ENCODE data around the gene RALGAPA1. TPM values are rescaled to one million over a fixed set of nuclear protein-coding genes. Genes with fewer than 3 reads are reported as not detected.
"Not testable (repeated sequence)": the region's sequence is repeated elsewhere in the genome, so short reads cannot be mapped to it uniquely, and the experiment has no call there.

The RALGAPA1 gene
- total RNA-seq, 1 donor from 2014 or later: 29.0 TPM

GRCh38 chr14:35826218-35826951 lies 17.3 kb upstream of the RALGAPA1 start, which contains the start of gene BRMS1L:
TSS of gene BRMS1L (plus strand) at chr14:35826338. CDS start at chr14:35826517, 179 bp downstream.
- Mint-ChIP-seq H3K4me3 (ENCODE audit: unreplicated experiment) (peak within 1 kb of the TSS; percentile 96), H3K9me3 (ENCODE audit: unreplicated experiment) (no peaks in the 10 kb centered on the region), H3K27me3 (ENCODE audit: unreplicated experiment) (peaks cover 8% of the 10 kb centered on the region), H3K27ac (ENCODE audit: unreplicated experiment) (peak within 1 kb of the TSS; percentile 90), H3K36me3 (ENCODE audit: low read depth, unreplicated experiment) (peaks cover 4% of the 10 kb centered on the region), H3K4me1 (ENCODE audit: unreplicated experiment) (peaks cover 16% of the 10 kb centered on the region)
- no peak for TF ChIP-seq CTCF (IDR thresholded peaks at IDR 0.05; ENCODE audit: unreplicated experiment)
- peak; percentile 96 for DNase-seq (ENCODE audit: low spot score)

- TF ChIP-seq CTCF (IDR thresholded peaks at IDR 0.05; ENCODE audit: unreplicated experiment): no peak
- Mint-ChIP-seq H3K9me3 (ENCODE audit: unreplicated experiment) (no peaks in the 10 kb centered on the region), H3K4me3 (ENCODE audit: unreplicated experiment) (peak overlapping the region; percentile 96), H3K36me3 (ENCODE audit: low read depth, unreplicated experiment) (peaks cover 4% of the 10 kb centered on the region), H3K4me1 (ENCODE audit: unreplicated experiment) (peaks cover 18% of the 10 kb centered on the region), H3K27me3 (ENCODE audit: unreplicated experiment) (peaks cover 8% of the 10 kb centered on the region), H3K27ac (ENCODE audit: unreplicated experiment) (peak overlapping the region; percentile 90)
- no peak for DNase-seq (ENCODE audit: low spot score)
These were observed 16.8 kb upstream of the RALGAPA1 start for GRCh38 chr14:35825968-35826217.

DNA sequence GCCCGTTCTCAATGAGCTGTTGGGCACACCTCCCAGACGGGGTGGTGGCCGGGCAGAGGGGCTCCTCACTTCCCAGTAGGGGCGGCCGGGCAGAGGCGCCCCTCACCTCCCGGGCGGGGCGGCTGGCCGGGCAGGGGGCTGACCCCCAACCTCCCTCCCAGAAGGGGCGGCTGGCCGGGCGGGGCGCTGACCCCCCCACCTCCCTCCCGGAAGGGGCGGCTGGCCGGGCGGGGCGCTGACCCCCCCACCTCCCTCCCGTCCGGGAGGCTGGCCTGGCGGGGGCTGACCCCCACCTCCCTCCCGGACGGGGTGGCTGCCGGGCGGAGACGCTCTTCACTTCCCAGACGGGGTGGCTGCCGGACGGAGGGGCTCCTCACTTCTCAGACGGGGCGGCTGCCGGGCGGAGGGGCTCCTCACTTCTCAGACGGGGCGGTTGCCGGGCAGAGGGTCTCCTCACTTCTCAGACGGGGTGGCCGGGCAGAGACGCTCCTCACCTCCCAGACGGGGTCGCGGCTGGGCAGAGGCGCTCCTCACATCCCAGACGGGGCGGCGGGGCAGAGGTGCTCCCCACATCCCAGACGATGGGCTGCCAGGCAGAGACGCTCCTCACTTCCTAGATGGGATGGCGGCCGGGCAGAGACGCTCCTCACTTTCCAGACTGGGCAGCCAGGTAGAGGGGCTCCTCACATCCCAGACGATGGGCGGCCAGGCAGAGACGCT lies 15.5 kb upstream of the RALGAPA1 start:
- H3K27me3 Mint-ChIP-seq (ENCODE audit: unreplicated experiment); H3K4me3 Mint-ChIP-seq (ENCODE audit: unreplicated experiment); H3K36me3 Mint-ChIP-seq (ENCODE audit: low read depth, unreplicated experiment); H3K9me3 Mint-ChIP-seq (ENCODE audit: unreplicated experiment); H3K27ac Mint-ChIP-seq (ENCODE audit: unreplicated experiment); DNase-seq (ENCODE audit: low spot score): not testable (repeated sequence)
- H3K4me1 Mint-ChIP-seq (ENCODE audit: unreplicated experiment): peaks cover 19% of the 10 kb centered on the region

- no peak for DNase-seq (ENCODE audit: low spot score)
- H3K4me1 Mint-ChIP-seq (ENCODE audit: unreplicated experiment): peaks cover 14% of the 10 kb centered on the region
- H3K4me3 Mint-ChIP-seq (ENCODE audit: unreplicated experiment): no peak overlapping the region
- no peak for TF ChIP-seq CTCF (IDR thresholded peaks at IDR 0.05; ENCODE audit: unreplicated experiment)
- H3K27me3 Mint-ChIP-seq (ENCODE audit: unreplicated experiment): peaks cover 7% of the 10 kb centered on the region
- H3K27ac Mint-ChIP-seq (ENCODE audit: unreplicated experiment): no peak overlapping the region
- peaks cover 4% of the 10 kb centered on the region for H3K36me3 Mint-ChIP-seq (ENCODE audit: low read depth, unreplicated experiment)
- no peaks in the 10 kb centered on the region for H3K9me3 Mint-ChIP-seq (ENCODE audit: unreplicated experiment)
These were observed 13.4 kb upstream of the RALGAPA1 start for GRCh38 chr14:35822501-35822900.

- TF ChIP-seq CTCF (IDR thresholded peaks at IDR 0.05; ENCODE audit: unreplicated experiment): peak; percentile 85
- Mint-ChIP-seq H3K9me3 (ENCODE audit: unreplicated experiment) (no peaks in the 10 kb centered on the region), H3K4me3 (ENCODE audit: unreplicated experiment) (no peak overlapping the region), H3K27ac (ENCODE audit: unreplicated experiment) (no peak overlapping the region), H3K27me3 (ENCODE audit: unreplicated experiment) (peaks cover 3% of the 10 kb centered on the region), H3K36me3 (ENCODE audit: low read depth, unreplicated experiment) (peaks cover 4% of the 10 kb centered on the region), H3K4me1 (ENCODE audit: unreplicated experiment) (peaks cover 7% of the 10 kb centered on the region)
- peak; percentile 36 for DNase-seq (ENCODE audit: low spot score)
These were observed 12.7 kb upstream of the RALGAPA1 start for GRCh38 chr14:35821564-35822411.

Measured in endothelial cell (in vitro differentiated cells).